ENCODE measurements around the gene CYP2U1. TPM values are rescaled to one million over a fixed set of nuclear protein-coding genes. Genes with fewer than 3 reads are reported as not detected.
"Not testable (repeated sequence)": the region's sequence is repeated elsewhere in the genome, so short reads cannot be mapped to it uniquely, and the experiment has no call there.

CYP2U1 gene
- total and polyA plus RNA-seq, 8 donors: 0.58 to 10.7 (median 3.1) TPM

DNA sequence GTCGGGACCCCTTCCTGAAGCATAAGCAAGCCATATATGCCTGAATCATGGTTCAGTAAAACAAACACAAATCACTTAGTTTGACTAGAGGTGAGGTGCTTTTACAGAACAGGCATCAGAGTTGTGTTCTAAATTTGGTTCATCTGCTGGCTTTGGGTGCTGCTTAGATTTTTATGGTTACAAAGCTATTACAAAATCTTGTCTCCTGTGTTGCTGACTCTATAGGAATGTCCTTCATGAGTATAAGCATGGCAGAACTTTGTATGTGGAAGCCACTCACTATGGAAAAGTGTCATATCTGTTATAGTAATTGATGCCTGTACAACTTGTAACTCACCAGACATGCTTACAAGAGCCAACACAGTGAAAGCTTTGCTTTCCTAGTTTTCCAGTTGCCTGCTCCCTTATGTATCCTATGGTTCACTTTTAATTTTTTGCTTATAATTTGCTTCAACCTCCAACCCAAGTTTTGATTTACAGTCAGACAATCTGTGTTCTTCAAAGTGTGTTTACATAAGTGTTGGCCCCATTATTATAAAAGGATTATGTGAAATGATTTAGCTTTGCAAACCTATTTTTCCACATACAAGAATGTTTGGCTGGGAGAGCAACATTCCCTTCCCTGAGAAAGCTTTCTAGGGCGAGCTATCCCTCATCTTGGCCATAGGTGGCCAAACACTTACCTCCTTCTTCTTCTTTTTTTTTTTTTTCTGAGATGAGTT, 30.0 kb upstream of the CYP2U1 start:
- Histone ChIP-seq H3K9me3 (no peaks in the 10 kb centered on the region), H3K4me1 (peaks cover 0 to 24% (median 13%) of the 10 kb centered on the region in 4 donors), H3K4me3 (no peak overlapping the region), H3K27ac (peak overlapping the region in 1 of 5 donors; percentile 45), H3K36me3 (peaks cover 0 to 17% (median 6%) of the 10 kb centered on the region in 4 donors), H3K27me3 (no peaks in the 10 kb centered on the region)
- no peak for DNase-seq
- WGBS, 5 donors: 69 to 93% (median 88%) methylated on average over 2 of the region's 2 CpGs
- TF ChIP-seq POLR2AphosphoS5 (IDR thresholded peaks at IDR 0.05) (no peak), POLR2A (IDR thresholded peaks at IDR 0.05) (no peak), EP300 (IDR thresholded peaks at IDR 0.05) (no peak)
- TF ChIP-seq, protein P1, sequence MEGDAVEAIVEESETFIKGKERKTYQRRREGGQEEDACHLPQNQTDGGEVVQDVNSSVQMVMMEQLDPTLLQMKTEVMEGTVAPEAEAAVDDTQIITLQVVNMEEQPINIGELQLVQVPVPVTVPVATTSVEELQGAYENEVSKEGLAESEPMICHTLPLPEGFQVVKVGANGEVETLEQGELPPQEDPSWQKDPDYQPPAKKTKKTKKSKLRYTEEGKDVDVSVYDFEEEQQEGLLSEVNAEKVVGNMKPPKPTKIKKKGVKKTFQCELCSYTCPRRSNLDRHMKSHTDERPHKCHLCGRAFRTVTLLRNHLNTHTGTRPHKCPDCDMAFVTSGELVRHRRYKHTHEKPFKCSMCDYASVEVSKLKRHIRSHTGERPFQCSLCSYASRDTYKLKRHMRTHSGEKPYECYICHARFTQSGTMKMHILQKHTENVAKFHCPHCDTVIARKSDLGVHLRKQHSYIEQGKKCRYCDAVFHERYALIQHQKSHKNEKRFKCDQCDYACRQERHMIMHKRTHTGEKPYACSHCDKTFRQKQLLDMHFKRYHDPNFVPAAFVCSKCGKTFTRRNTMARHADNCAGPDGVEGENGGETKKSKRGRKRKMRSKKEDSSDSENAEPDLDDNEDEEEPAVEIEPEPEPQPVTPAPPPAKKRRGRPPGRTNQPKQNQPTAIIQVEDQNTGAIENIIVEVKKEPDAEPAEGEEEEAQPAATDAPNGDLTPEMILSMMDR (IDR thresholded peaks at IDR 0.05): no peak
- intact Hi-C loops (cut with DNase I; ENCODE audit: low total_unique reads): no loop called here

DNA sequence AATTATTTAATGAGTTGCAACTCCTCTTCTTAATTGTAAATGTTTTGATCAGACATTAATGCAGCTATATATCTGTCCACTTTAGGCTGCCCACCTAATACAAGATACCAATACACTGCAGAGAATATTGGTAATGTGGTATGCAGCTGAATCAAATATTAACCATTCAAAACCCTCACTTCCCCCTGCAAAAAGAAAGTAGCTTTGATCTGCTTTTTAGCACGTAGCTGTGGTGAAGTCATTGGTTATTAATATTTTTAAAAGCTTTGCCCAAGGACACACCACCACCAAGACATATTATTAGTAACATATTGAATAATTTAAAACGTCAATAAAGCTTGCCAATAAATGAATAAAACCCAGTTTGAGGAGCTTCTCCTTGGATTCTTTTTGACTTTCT, 28.6 kb upstream of the CYP2U1 start:
- 84 to 92% (median 86%) methylated on average over 2 of the region's 2 CpGs for WGBS, 5 donors
- H3K9me3 ChIP-seq: no peaks in the 10 kb centered on the region
- intact Hi-C loops (cut with DNase I; ENCODE audit: low total_unique reads): no loop called here
- peaks cover 0 to 12% (median 2%) of the 10 kb centered on the region in 4 donors for H3K4me1 ChIP-seq
- no peak for DNase-seq
- TF ChIP-seq, protein P1 (IDR thresholded peaks at IDR 0.05): no peak
- TF ChIP-seq POLR2A (IDR thresholded peaks at IDR 0.05) (no peak), EP300 (IDR thresholded peaks at IDR 0.05) (no peak), POLR2AphosphoS5 (IDR thresholded peaks at IDR 0.05) (no peak)
- H3K4me3 ChIP-seq: no peak overlapping the region
- peaks cover 0 to 17% (median 6%) of the 10 kb centered on the region in 4 donors for H3K36me3 ChIP-seq
- H3K27me3 ChIP-seq: no peaks in the 10 kb centered on the region
- no peak overlapping the region for H3K27ac ChIP-seq

DNA sequence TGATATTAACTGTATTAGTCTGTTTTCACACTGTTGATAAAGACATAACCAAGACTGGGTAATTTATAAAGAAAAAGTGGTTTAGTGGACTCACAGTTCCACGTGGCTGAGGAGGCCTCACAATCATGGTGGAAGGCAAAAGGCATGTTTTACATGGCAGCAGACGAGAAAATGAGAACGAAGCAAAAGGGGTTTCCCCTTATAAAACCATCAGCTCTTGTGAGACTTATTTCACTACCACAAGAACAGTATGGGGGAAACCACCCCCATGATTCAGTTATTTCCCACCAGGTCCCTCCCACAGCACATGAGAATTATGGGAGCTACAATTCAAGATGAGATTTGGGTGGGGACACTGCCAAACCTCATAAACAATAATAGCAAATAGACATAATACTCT, 26.3 kb upstream of the CYP2U1 start:
- DNase-seq, H3K27me3 ChIP-seq, H3K9me3 ChIP-seq, H3K4me3 ChIP-seq, H3K27ac ChIP-seq, H3K4me1 ChIP-seq: not testable (repeated sequence)
- WGBS, 5 donors: 84 to 92% (median 86%) methylated on average over 3 of the region's 3 CpGs
- intact Hi-C loops (cut with DNase I; ENCODE audit: low total_unique reads): loop anchor here (5.0 kb wide), 1 partner anchor 143 kb away; no protein-coding TSS in a partner anchor
- H3K36me3 ChIP-seq: peaks cover 0 to 35% (median 19%) of the 10 kb centered on the region in 4 donors

DNA sequence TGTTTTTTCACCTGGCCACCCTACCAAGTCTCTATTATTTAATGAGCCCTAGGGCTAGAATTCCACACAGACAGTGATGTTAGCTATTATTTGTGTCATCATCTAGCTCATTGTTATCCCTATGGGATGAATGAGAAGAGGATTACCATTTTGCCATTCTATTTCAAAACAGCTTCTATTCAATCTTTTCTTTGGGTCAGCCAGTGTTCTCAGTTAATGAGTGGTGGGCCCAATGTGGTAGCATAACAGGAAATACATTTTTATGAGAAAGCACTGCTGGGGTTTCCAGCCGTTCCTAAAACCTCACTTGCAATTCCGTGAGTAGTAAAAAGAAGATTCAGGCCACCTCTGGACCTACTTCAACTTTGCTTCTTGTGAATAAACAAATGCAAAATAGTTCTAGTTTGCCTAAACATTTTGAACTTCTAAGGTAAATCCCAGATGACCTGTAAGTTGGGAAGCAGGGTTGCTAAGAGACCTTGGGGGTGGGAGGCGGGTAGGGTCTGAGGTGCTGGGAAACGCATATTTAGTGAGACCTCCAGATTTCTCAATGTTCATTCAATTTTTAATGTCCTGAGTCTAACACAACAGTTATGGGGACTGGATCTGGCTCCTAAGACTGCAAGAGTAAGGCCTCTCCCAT, 24.8 kb upstream of the CYP2U1 start:
- Histone ChIP-seq H3K4me3 (no peak overlapping the region), H3K27me3 (no peaks in the 10 kb centered on the region), H3K9me3 (no peaks in the 10 kb centered on the region), H3K36me3 (peaks cover 0 to 48% (median 25%) of the 10 kb centered on the region in 4 donors), H3K27ac (no peak overlapping the region), H3K4me1 (peaks cover 0 to 2% (median 0%) of the 10 kb centered on the region in 4 donors)
- TF ChIP-seq POLR2A (IDR thresholded peaks at IDR 0.05) (no peak), POLR2AphosphoS5 (IDR thresholded peaks at IDR 0.05) (no peak), EP300 (IDR thresholded peaks at IDR 0.05) (no peak)
- TF ChIP-seq, protein P1 (IDR thresholded peaks at IDR 0.05): no peak
- no peak for DNase-seq
- intact Hi-C loops (cut with DNase I; ENCODE audit: low total_unique reads): loop anchor here (5.0 kb wide), 1 partner anchor 144 kb away; no protein-coding TSS in a partner anchor
- WGBS, 5 donors: 89 to 92% (median 90%) methylated on average over 4 of the region's 4 CpGs

Measured in stomach (tissue), 9 donors.